WI38 (cell line): ENCODE data around the gene CLCN6.

Experiments used
- H3K4me3 ChIP-seq: 2 replicates; pipeline ENCODE4 v1.5.1; 2011; ENCODE audit warnings: low read depth, mild to moderate bottlenecking, control low read depth, low read length
- TF ChIP-seq, protein P1 (sequence below): IDR thresholded peaks from 2 replicates; pipeline ENCODE4 v1.5.1; 2012; ENCODE audit warnings: low read depth, mild to moderate bottlenecking, control low read depth, low read length

CLCN6 gene

GRCh38 chr1:11885916-11886315, 79.9 kb downstream of the CLCN6 start:
- TF ChIP-seq, protein P1, sequence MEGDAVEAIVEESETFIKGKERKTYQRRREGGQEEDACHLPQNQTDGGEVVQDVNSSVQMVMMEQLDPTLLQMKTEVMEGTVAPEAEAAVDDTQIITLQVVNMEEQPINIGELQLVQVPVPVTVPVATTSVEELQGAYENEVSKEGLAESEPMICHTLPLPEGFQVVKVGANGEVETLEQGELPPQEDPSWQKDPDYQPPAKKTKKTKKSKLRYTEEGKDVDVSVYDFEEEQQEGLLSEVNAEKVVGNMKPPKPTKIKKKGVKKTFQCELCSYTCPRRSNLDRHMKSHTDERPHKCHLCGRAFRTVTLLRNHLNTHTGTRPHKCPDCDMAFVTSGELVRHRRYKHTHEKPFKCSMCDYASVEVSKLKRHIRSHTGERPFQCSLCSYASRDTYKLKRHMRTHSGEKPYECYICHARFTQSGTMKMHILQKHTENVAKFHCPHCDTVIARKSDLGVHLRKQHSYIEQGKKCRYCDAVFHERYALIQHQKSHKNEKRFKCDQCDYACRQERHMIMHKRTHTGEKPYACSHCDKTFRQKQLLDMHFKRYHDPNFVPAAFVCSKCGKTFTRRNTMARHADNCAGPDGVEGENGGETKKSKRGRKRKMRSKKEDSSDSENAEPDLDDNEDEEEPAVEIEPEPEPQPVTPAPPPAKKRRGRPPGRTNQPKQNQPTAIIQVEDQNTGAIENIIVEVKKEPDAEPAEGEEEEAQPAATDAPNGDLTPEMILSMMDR: no peak
- H3K4me3 ChIP-seq: no peak overlapping the region

DNA sequence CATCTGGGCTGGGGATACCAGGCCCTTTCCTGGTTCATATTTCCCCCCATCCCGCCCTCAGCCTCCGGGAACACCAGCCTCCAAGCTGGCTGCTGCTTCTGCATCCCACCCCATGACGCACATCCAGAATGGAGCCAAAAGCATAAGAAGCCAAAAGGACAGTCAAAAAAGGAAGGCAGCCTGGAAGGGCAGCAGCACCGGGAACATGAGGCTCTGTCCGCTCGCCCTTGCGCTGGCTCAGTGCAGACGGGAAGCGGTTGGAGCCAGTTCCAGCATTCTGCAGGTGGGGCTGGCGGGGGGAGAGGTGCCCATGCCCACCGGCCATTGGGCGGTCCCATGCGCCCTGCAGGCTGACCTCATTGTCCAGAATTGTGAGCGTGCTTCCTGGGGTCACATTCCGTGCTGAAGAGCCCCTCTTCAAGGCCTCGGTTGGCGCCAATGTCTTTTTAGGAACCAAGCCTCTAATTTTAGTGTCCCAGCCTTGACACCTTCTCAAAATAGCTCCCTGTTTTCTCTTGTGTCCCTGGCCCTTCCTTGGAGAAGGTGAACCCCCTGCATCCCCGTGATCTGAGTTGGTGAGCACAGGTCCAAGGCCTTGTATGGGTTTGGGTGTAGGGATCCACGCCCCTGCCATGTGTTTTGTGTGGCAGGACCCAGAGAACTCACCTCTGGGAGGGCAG, 81.1 kb downstream of the CLCN6 start:
- no peak overlapping the region for H3K4me3 ChIP-seq
- TF ChIP-seq, protein P1: no peak

DNA sequence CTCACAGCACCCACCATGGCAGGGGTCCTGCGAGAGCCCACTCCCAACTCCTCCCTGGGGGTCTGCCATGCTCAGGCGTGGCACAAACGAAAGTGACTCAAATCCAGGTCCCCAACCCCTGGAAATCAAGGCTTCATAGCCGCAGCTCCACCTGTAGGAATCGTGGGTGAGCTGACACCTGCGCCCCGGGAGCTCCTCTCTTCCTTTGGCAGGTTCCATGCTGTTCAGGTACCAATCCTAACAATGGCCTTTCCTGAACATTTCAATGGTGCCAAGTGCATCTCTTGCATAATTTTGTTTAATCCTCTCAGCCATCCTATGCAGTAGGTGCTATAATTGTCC, 81.6 kb downstream of the CLCN6 start:
- no peak overlapping the region for H3K4me3 ChIP-seq
- TF ChIP-seq, protein P1: no peak

DNA sequence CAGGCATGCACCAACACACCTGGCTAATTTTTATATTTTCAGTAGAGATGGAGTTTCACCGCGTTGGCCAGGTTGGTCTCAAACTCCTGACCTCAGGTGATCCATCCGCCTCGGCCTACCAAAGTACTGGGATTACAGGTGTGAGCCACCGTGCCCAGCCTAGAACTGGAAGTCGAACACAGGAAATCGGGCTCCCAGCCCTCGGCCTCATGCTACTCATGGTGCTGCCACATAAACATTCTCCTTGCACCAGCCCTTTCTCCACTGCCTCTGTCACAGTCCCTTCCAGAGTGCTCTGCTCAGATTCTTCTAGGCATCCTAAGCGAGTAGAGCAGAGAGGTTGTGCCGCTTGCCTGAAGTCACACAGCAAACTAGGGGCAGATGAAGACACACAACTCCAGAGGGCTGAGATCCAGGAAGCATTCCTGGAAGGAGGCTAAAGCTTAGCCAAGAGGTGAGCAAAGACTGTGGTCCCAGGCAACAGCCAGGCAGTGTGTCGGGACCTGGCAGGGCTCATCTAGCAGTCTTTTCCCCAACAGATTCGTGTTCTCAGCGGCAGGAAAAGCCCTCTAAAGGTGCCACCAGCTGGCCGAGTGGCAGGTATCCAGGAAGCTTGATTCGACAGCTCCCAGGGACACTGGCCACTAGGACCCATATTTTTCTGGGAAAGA, 82.3 kb downstream of the CLCN6 start:
- TF ChIP-seq, protein P1: no peak
- H3K4me3 ChIP-seq: no peak overlapping the region

- TF ChIP-seq, protein P1: no peak
- no peak overlapping the region for H3K4me3 ChIP-seq
Observed at GRCh38 chr1:11888877-11889208, 82.9 kb downstream of the CLCN6 start.

DNA sequence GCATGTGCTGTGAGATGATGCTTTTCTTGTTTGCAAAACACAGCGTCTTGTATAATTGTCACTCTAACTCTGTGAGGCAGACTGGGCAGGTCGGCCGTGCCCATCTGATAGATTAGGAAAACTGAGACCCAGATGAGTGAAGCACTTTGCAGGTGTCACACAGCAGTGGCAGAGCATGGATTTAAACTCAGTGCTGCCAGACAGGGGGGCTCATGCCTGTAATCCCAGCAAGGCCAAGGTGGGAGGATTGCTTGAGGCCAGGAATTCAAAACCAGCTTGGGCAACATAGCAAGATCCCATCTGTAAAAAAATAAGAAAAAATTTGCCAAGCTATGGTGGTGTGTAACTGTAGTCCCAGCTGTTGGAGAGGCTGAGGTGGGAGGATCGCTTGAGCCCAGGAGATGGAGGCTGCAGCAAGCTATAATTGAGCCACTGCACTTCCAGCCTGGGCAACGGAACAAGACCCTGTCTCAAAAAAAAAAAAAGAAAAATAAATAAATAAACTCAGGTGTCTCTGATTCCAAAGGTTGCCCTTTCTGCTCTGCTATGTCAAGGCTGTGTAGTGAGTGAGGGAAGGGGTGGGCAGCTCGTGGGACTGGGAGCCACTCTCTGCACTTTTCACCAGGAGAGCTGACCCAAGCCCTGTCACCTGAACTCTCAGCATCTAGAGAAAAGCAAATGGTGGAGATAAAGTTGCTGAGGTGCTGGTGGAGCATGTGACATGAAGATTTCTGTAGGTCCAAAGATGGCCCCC, 85.6 kb downstream of the CLCN6 start:
- no peak overlapping the region for H3K4me3 ChIP-seq
- TF ChIP-seq, protein P1: no peak
